ENCODE measurements around the gene LYSET. TPM values are rescaled to one million over a fixed set of nuclear protein-coding genes. Genes with fewer than 3 reads are reported as not detected.

The LYSET gene
- total and polyA plus RNA-seq, 9 of the 15 experiments (the other 6 are each of a cell fraction or from before 2014, with no cell fraction given): 7.6 to 36.6 (median 15.9) TPM

DNA sequence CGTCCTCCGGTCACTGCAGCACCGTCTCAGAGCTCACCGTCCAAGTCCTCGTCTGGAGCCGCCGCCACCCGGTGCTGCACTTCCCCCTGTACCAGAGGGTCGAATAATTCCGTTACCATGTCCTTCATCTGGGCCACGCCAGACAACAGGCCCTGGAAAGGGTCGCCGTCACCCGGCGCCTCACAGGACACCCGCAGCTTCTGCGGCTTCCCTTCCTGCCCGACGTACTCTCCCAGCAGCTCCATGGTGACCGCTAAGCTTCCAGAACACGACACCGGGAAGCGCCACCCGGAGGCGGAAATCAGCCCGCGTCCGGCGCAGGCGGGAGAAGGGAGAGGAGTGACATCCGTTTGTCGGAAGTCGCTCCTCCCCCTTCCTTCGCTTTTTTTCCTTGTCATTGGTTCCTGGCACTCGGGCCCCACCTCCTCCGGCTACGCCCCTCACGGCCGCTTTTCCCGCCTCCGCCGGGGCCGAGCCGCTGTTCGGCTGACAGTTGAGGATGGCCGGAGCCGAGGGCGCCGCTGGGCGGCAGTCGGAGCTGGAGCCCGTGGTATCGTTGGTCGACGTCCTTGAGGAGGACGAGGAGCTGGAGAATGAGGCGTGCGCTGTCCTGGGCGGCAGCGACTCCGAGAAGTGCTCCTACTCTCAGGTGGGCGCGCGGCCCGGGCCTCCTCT is 21.8 kb downstream of the LYSET start, which contains the start of the genes GON7 and UBR7 (continued):
- TF ChIP-seq, protein P1, sequence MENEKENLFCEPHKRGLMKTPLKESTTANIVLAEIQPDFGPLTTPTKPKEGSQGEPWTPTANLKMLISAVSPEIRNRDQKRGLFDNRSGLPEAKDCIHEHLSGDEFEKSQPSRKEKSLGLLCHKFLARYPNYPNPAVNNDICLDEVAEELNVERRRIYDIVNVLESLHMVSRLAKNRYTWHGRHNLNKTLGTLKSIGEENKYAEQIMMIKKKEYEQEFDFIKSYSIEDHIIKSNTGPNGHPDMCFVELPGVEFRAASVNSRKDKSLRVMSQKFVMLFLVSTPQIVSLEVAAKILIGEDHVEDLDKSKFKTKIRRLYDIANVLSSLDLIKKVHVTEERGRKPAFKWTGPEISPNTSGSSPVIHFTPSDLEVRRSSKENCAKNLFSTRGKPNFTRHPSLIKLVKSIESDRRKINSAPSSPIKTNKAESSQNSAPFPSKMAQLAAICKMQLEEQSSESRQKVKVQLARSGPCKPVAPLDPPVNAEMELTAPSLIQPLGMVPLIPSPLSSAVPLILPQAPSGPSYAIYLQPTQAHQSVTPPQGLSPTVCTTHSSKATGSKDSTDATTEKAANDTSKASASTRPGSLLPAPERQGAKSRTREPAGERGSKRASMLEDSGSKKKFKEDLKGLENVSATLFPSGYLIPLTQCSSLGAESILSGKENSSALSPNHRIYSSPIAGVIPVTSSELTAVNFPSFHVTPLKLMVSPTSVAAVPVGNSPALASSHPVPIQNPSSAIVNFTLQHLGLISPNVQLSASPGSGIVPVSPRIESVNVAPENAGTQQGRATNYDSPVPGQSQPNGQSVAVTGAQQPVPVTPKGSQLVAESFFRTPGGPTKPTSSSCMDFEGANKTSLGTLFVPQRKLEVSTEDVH (IDR thresholded peaks at IDR 0.05; ENCODE audit: low read depth, partially characterized antibody): peak; percentile 93
- TF ChIP-seq FOXP1 (CRISPR knock-in tag; IDR thresholded peaks at IDR 0.05) (no peak; the same call in 1 of the 2 replicates), ETV6 (IDR thresholded peaks at IDR 0.05; ENCODE audit: borderline replicate concordance in 1 of 2, low read depth in 2 of 2, low read length in 1 of 2) (peak in 1 of 2 experiments; percentile 61; a peak in 1 of 4 replicates), ETV6 (CRISPR knock-in tag; IDR thresholded peaks at IDR 0.05; ENCODE audit: borderline replicate concordance) (no peak), HDAC1 (IDR thresholded peaks at IDR 0.05) (peak in 1 of 2 experiments; percentile 54; a peak in 1 of 4 replicates), ZNF431 (CRISPR knock-in tag; IDR thresholded peaks at IDR 0.05) (0 out of 2 replicates have a peak, but pooled peaks have one; percentile 7), CREB1 (IDR thresholded peaks at IDR 0.05) (peak; percentile 93), CREB1 (CRISPR knock-in tag; IDR thresholded peaks at IDR 0.05) (peak; percentile 88), ZNF140 (CRISPR knock-in tag; IDR thresholded peaks at IDR 0.05) (no peak), FOXK2 (conservative IDR thresholded peaks at IDR 0.05 in 1 of 2, IDR thresholded peaks at IDR 0.05 in 1 of 2; ENCODE audit: low read depth in 2 of 2) (peak in 1 of 2 experiments; percentile 22; a peak in 1 of 4 replicates), CXXC5 (CRISPR knock-in tag; IDR thresholded peaks at IDR 0.05) (peak; percentile 77), NCOA6 (IDR thresholded peaks at IDR 0.05) (peak; percentile 93), ZFP1 (CRISPR knock-in tag; IDR thresholded peaks at IDR 0.05) (no peak)
- TF ChIP-seq, protein P2, sequence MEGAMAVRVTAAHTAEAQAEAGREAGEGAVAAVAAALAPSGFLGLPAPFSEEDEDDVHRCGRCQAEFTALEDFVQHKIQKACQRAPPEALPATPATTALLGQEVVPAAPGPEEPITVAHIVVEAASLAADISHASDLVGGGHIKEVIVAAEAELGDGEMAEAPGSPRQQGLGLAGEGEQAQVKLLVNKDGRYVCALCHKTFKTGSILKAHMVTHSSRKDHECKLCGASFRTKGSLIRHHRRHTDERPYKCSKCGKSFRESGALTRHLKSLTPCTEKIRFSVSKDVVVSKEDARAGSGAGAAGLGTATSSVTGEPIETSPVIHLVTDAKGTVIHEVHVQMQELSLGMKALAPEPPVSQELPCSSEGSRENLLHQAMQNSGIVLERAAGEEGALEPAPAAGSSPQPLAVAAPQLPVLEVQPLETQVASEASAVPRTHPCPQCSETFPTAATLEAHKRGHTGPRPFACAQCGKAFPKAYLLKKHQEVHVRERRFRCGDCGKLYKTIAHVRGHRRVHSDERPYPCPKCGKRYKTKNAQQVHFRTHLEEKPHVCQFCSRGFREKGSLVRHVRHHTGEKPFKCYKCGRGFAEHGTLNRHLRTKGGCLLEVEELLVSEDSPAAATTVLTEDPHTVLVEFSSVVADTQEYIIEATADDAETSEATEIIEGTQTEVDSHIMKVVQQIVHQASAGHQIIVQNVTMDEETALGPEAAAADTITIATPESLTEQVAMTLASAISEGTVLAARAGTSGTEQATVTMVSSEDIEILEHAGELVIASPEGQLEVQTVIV (CRISPR knock-in tag; IDR thresholded peaks at IDR 0.05; ENCODE audit: borderline replicate concordance): no peak
- TF ChIP-seq, protein P3, sequence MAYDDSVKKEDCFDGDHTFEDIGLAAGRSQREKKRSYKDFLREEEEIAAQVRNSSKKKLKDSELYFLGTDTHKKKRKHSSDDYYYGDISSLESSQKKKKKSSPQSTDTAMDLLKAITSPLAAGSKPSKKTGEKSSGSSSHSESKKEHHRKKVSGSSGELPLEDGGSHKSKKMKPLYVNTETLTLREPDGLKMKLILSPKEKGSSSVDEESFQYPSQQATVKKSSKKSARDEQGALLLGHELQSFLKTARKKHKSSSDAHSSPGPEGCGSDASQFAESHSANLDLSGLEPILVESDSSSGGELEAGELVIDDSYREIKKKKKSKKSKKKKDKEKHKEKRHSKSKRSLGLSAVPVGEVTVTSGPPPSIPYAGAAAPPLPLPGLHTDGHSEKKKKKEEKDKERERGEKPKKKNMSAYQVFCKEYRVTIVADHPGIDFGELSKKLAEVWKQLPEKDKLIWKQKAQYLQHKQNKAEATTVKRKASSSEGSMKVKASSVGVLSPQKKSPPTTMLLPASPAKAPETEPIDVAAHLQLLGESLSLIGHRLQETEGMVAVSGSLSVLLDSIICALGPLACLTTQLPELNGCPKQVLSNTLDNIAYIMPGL (CRISPR knock-in tag; IDR thresholded peaks at IDR 0.05): no peak
- TF ChIP-seq, protein P4, sequence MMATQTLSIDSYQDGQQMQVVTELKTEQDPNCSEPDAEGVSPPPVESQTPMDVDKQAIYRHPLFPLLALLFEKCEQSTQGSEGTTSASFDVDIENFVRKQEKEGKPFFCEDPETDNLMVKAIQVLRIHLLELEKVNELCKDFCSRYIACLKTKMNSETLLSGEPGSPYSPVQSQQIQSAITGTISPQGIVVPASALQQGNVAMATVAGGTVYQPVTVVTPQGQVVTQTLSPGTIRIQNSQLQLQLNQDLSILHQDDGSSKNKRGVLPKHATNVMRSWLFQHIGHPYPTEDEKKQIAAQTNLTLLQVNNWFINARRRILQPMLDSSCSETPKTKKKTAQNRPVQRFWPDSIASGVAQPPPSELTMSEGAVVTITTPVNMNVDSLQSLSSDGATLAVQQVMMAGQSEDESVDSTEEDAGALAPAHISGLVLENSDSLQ (IDR thresholded peaks at IDR 0.05): peak; percentile 92
- TF ChIP-seq, protein P5, sequence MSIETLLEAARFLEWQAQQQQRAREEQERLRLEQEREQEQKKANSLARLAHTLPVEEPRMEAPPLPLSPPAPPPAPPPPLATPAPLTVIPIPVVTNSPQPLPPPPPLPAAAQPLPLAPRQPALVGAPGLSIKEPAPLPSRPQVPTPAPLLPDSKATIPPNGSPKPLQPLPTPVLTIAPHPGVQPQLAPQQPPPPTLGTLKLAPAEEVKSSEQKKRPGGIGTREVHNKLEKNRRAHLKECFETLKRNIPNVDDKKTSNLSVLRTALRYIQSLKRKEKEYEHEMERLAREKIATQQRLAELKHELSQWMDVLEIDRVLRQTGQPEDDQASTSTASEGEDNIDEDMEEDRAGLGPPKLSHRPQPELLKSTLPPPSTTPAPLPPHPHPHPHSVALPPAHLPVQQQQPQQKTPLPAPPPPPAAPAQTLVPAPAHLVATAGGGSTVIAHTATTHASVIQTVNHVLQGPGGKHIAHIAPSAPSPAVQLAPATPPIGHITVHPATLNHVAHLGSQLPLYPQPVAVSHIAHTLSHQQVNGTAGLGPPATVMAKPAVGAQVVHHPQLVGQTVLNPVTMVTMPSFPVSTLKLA (conservative IDR thresholded peaks at IDR 0.05): peak; percentile 74 to 78

Data from K562 (cell line).